ENCODE measurements around the gene TBC1D12. TPM values are rescaled to one million over a fixed set of nuclear protein-coding genes. Genes with fewer than 3 reads are reported as not detected.

TBC1D12 gene
- total RNA-seq, 4 donors from 2014 or later = 7.4 to 11.4 (median 7.8) TPM

- Histone ChIP-seq H3K27ac (no peak overlapping the region), H3K27me3 (no peaks in the 10 kb centered on the region), H3K36me3 (peaks cover 0 to 4% of the 10 kb centered on the region in 2 donors), H3K4me1 (no peaks in the 10 kb centered on the region), H3K9me3 (peaks cover 0 to 6% (median 0%) of the 10 kb centered on the region in 3 donors), H3K4me3 (no peak overlapping the region)
- in situ Hi-C loops (cut with MboI; ENCODE audit: low sequenced_read_pairs in 4 of 4) (no loop called here), intact Hi-C loops (cut with DNase I; ENCODE audit: low total_unique reads) (no loop called here)
- ATAC-seq (no peak), DNase-seq (no peak)
- TF ChIP-seq POLR2A (IDR thresholded peaks at IDR 0.05) = no peak
- TF ChIP-seq CTCF (IDR thresholded peaks at IDR 0.05 in 4 of 5, conservative IDR thresholded peaks at IDR 0.05 in 1 of 5) = no peak
Measured at GRCh38 chr10:94481410-94481809, 79.1 kb downstream of the TBC1D12 start.

GRCh38 chr10:94483970-94484369 lies 81.6 kb downstream of the TBC1D12 start:
- ATAC-seq = no peak
- H3K27ac ChIP-seq = no peak overlapping the region
- intact Hi-C loops (cut with DNase I; ENCODE audit: low total_unique reads) (loop anchor here (2.0 kb wide), 1 partner anchor 19 kb away; no protein-coding TSS in a partner anchor), in situ Hi-C loops (cut with MboI; ENCODE audit: low sequenced_read_pairs in 4 of 4) (no loop called here)
- H3K36me3 ChIP-seq = peaks cover 0 to 4% of the 10 kb centered on the region in 2 donors
- H3K4me3 ChIP-seq = no peak overlapping the region
- peaks cover 0 to 6% (median 0%) of the 10 kb centered on the region in 3 donors for H3K9me3 ChIP-seq
- H3K4me1 ChIP-seq = peaks cover under 1 to 4% of the 10 kb centered on the region in 2 donors
- TF ChIP-seq POLR2A (IDR thresholded peaks at IDR 0.05) (no peak), CTCF (IDR thresholded peaks at IDR 0.05 in 4 of 5, conservative IDR thresholded peaks at IDR 0.05 in 1 of 5) (no peak)
- H3K27me3 ChIP-seq = no peaks in the 10 kb centered on the region
- DNase-seq = no peak

- H3K27ac ChIP-seq = no peak overlapping the region
- intact Hi-C loops (cut with DNase I; ENCODE audit: low total_unique reads) = no loop called here
- peaks cover 3 to 7% of the 10 kb centered on the region in 2 donors for H3K4me1 ChIP-seq
- DNase-seq (no peak), ATAC-seq (no peak)
- no peak for TF ChIP-seq CTCF (IDR thresholded peaks at IDR 0.05 in 4 of 5, conservative IDR thresholded peaks at IDR 0.05 in 1 of 5)
- TF ChIP-seq POLR2A (IDR thresholded peaks at IDR 0.05) = no peak
- peaks cover 0 to 4% of the 10 kb centered on the region in 2 donors for H3K36me3 ChIP-seq
- in situ Hi-C loops (cut with MboI; ENCODE audit: low sequenced_read_pairs in 4 of 4) = no loop called here
- peaks cover 0 to 6% (median 0%) of the 10 kb centered on the region in 3 donors for H3K9me3 ChIP-seq
- no peak overlapping the region for H3K4me3 ChIP-seq
- no peaks in the 10 kb centered on the region for H3K27me3 ChIP-seq
Measured at GRCh38 chr10:94485094-94485493, 82.8 kb downstream of the TBC1D12 start.

GRCh38 chr10:94487575-94487974 lies 85.2 kb downstream of the TBC1D12 start:
- peaks cover 0 to 4% of the 10 kb centered on the region in 2 donors for H3K36me3 ChIP-seq
- H3K4me3 ChIP-seq = no peak overlapping the region
- TF ChIP-seq CTCF (IDR thresholded peaks at IDR 0.05 in 4 of 5, conservative IDR thresholded peaks at IDR 0.05 in 1 of 5) = no peak
- no peak for TF ChIP-seq POLR2A (IDR thresholded peaks at IDR 0.05)
- DNase-seq = no peak
- ATAC-seq = no peak
- no peak overlapping the region for H3K27ac ChIP-seq
- peaks cover 0 to 6% (median 0%) of the 10 kb centered on the region in 3 donors for H3K9me3 ChIP-seq
- in situ Hi-C loops (cut with MboI; ENCODE audit: low sequenced_read_pairs in 4 of 4) (no loop called here), intact Hi-C loops (cut with DNase I; ENCODE audit: low total_unique reads) (no loop called here)
- peaks cover 3 to 10% of the 10 kb centered on the region in 2 donors for H3K4me1 ChIP-seq
- no peaks in the 10 kb centered on the region for H3K27me3 ChIP-seq

GRCh38 chr10:94489107-94489506 lies 86.8 kb downstream of the TBC1D12 start:
- ATAC-seq (no peak), DNase-seq (no peak)
- Histone ChIP-seq H3K4me3 (no peak overlapping the region), H3K27ac (no peak overlapping the region), H3K9me3 (no peaks in the 10 kb centered on the region), H3K36me3 (peaks cover 0 to 4% of the 10 kb centered on the region in 2 donors), H3K4me1 (peaks cover 3 to 10% of the 10 kb centered on the region in 2 donors), H3K27me3 (no peaks in the 10 kb centered on the region)
- no peak for TF ChIP-seq CTCF (IDR thresholded peaks at IDR 0.05 in 4 of 5, conservative IDR thresholded peaks at IDR 0.05 in 1 of 5)
- no peak for TF ChIP-seq POLR2A (IDR thresholded peaks at IDR 0.05)
- in situ Hi-C loops (cut with MboI; ENCODE audit: low sequenced_read_pairs in 4 of 4) = no loop called here
- intact Hi-C loops (cut with DNase I; ENCODE audit: low total_unique reads) = no loop called here

All from gastrocnemius medialis (tissue), 4 donors.